Glutamatergic neuron (in vitro differentiated cells): ENCODE data around the gene LGALSL. TPM values are rescaled to one million over a fixed set of nuclear protein-coding genes. Genes with fewer than 3 reads are reported as not detected.

Experiments
- DNase-seq: peaks from one replicate; pipeline ENCODE4 v3.0.0; 2022
- H3K27ac Mint-ChIP-seq: one replicate; pipeline ENCODE4 v1.8.0; 2020; ENCODE audit warnings: mild to moderate bottlenecking, mixed read lengths, inconsistent platforms; ENCODE audit not compliant: unreplicated experiment
- H3K27me3 Mint-ChIP-seq: one replicate; pipeline ENCODE4 v1.8.0; 2020; ENCODE audit warnings: mild to moderate bottlenecking, moderate library complexity, mixed read lengths, inconsistent platforms; ENCODE audit not compliant: unreplicated experiment
- H3K36me3 Mint-ChIP-seq: one replicate; pipeline ENCODE4 v1.8.0; 2020; ENCODE audit warnings: mild to moderate bottlenecking, mixed read lengths, inconsistent platforms; ENCODE audit not compliant: unreplicated experiment
- H3K4me1 Mint-ChIP-seq: one replicate; pipeline ENCODE4 v1.8.0; 2020; ENCODE audit warnings: mild to moderate bottlenecking, low read depth, mixed read lengths, inconsistent platforms; ENCODE audit not compliant: unreplicated experiment
- H3K4me3 Mint-ChIP-seq: one replicate; pipeline ENCODE4 v1.8.0; 2020; ENCODE audit warnings: mild to moderate bottlenecking, mixed read lengths, inconsistent platforms; ENCODE audit not compliant: unreplicated experiment
- H3K9me3 Mint-ChIP-seq: one replicate; pipeline ENCODE4 v1.8.0; 2020; ENCODE audit warnings: mild to moderate bottlenecking, moderate library complexity, mixed read lengths, inconsistent platforms; ENCODE audit not compliant: unreplicated experiment
- CTCF ChIP-seq: fragments of 200-600 bp; sonication (generic); IDR thresholded peaks from one replicate; pipeline ENCODE4 v1.5.0; 2021; ENCODE audit not compliant: partially characterized antibody, unreplicated experiment
- total RNA-seq: library from RNA; stranded (reverse); fragmentation: NEBNext Ultra II Directional; extraction: Animal tissue kit (Norgen Biotek cat#: 25700); gene quantifications from one replicate; pipeline ENCODE4 v1.2.1, GENCODE V29; 2021; ENCODE audit not compliant: unreplicated experiment

The LGALSL gene
- total RNA-seq, 1 donor from 2014 or later, result 2.8 TPM

GRCh38 chr2:64491426-64491825 is 37.5 kb downstream of the LGALSL start:
- H3K27ac Mint-ChIP-seq, result no peak overlapping the region
- H3K27me3 Mint-ChIP-seq, result peaks cover 3% of the 10 kb centered on the region
- peaks cover 24% of the 10 kb centered on the region for H3K4me1 Mint-ChIP-seq
- no peak overlapping the region for H3K4me3 Mint-ChIP-seq
- H3K36me3 Mint-ChIP-seq, result no peaks in the 10 kb centered on the region
- peaks cover 2% of the 10 kb centered on the region for H3K9me3 Mint-ChIP-seq
- TF ChIP-seq CTCF, result no peak
- no peak for DNase-seq

GRCh38 chr2:64492272-64492671 is 38.3 kb downstream of the LGALSL start:
- Mint-ChIP-seq H3K4me3 (no peak overlapping the region), H3K4me1 (peaks cover 17% of the 10 kb centered on the region), H3K27me3 (peaks cover 3% of the 10 kb centered on the region), H3K27ac (no peak overlapping the region), H3K36me3 (no peaks in the 10 kb centered on the region), H3K9me3 (peaks cover 2% of the 10 kb centered on the region)
- TF ChIP-seq CTCF, result no peak
- DNase-seq, result no peak

- TF ChIP-seq CTCF, result no peak
- peaks cover 3% of the 10 kb centered on the region for H3K27me3 Mint-ChIP-seq
- H3K9me3 Mint-ChIP-seq, result peaks cover 2% of the 10 kb centered on the region
- H3K4me1 Mint-ChIP-seq, result peaks cover 12% of the 10 kb centered on the region
- DNase-seq, result no peak
- H3K36me3 Mint-ChIP-seq, result no peaks in the 10 kb centered on the region
- H3K27ac Mint-ChIP-seq, result no peak overlapping the region
- no peak overlapping the region for H3K4me3 Mint-ChIP-seq
Measured at GRCh38 chr2:64492821-64493220, 38.9 kb downstream of the LGALSL start.

GRCh38 chr2:64493788-64494187 is 39.8 kb downstream of the LGALSL start:
- peaks cover 6% of the 10 kb centered on the region for H3K27me3 Mint-ChIP-seq
- peaks cover 2% of the 10 kb centered on the region for H3K9me3 Mint-ChIP-seq
- no peak for TF ChIP-seq CTCF
- H3K4me3 Mint-ChIP-seq, result no peak overlapping the region
- H3K4me1 Mint-ChIP-seq, result peaks cover 11% of the 10 kb centered on the region
- H3K27ac Mint-ChIP-seq, result no peak overlapping the region
- no peak for DNase-seq
- no peaks in the 10 kb centered on the region for H3K36me3 Mint-ChIP-seq

- no peak for DNase-seq
Measured at GRCh38 chr2:64498438-64498837, 44.5 kb downstream of the LGALSL start.

More at GRCh38 chr2:64498438-64498837, 44.5 kb downstream of the LGALSL start:
- Mint-ChIP-seq H3K4me1 (peaks cover 6% of the 10 kb centered on the region), H3K27me3 (peaks cover 5% of the 10 kb centered on the region), H3K27ac (no peak overlapping the region), H3K9me3 (peaks cover 2% of the 10 kb centered on the region), H3K36me3 (no peaks in the 10 kb centered on the region), H3K4me3 (no peak overlapping the region)
- no peak for TF ChIP-seq CTCF
